Skin epidermis (tissue), 12 donors: Measurements from ENCODE around the gene PDE4D.
A peak's percentile ranks its signal among the peaks of the same experiment; 100 is the strongest.
"Not testable (repeated sequence)": the region's sequence is repeated elsewhere in the genome, so short reads cannot be mapped to it uniquely, and the experiment has no call there.

Source experiments
- H3K27ac ChIP-seq, 21 experiments: fragments of 200-600 bp; sonication (generic) in 11 of 21; one replicate each; pipeline ENCODE4 v1.5.0; 2020; ENCODE audit warnings: mild to moderate bottlenecking in 3 of 21, inconsistent platforms in 2 of 21, moderate library complexity in 2 of 21
- H3K4me3 ChIP-seq, 7 experiments: fragments of 200-600 bp; sonication (generic) in 2 of 7; one replicate each; pipeline ENCODE4 v1.5.0; 2020; ENCODE audit warnings: inconsistent platforms in 2 of 7, mild to moderate bottlenecking in 2 of 7, moderate library complexity in 1 of 7

The PDE4D gene

GRCh38 chr5:59674763-59675162 is 218.8 kb downstream of the PDE4D start:
- H3K4me3 ChIP-seq: no peak overlapping the region
- no peak overlapping the region for H3K27ac ChIP-seq

GRCh38 chr5:59673438-59674058 is 220.0 kb downstream of the PDE4D start:
- Histone ChIP-seq H3K27ac (no peak overlapping the region), H3K4me3 (no peak overlapping the region)

- no peak overlapping the region for H3K27ac ChIP-seq
- H3K4me3 ChIP-seq: no peak overlapping the region
Observed at GRCh38 chr5:59666440-59667068, 227.0 kb downstream of the PDE4D start.

GRCh38 chr5:59665832-59666203 is 227.7 kb downstream of the PDE4D start:
- H3K27ac ChIP-seq, H3K4me3 ChIP-seq: not testable (repeated sequence)

GRCh38 chr5:59665086-59665831 is 228.3 kb downstream of the PDE4D start:
- no peak overlapping the region for H3K4me3 ChIP-seq
- no peak overlapping the region for H3K27ac ChIP-seq

GRCh38 chr5:59661954-59662615 is 231.4 kb downstream of the PDE4D start:
- H3K4me3 ChIP-seq: no peak overlapping the region
- peak overlapping the region in 2 of 21 experiments; percentile 3 to 19 for H3K27ac ChIP-seq

GRCh38 chr5:59661311-59661710 is 232.2 kb downstream of the PDE4D start:
- H3K4me3 ChIP-seq: no peak overlapping the region
- H3K27ac ChIP-seq: no peak overlapping the region

GRCh38 chr5:59660737-59661136 is 232.8 kb downstream of the PDE4D start:
- Histone ChIP-seq H3K27ac (no peak overlapping the region), H3K4me3 (no peak overlapping the region)

GRCh38 chr5:59656351-59657254 is 236.9 kb downstream of the PDE4D start:
- Histone ChIP-seq H3K4me3 (no peak overlapping the region), H3K27ac (no peak overlapping the region)

- no peak overlapping the region for H3K4me3 ChIP-seq
- no peak overlapping the region for H3K27ac ChIP-seq
Observed at GRCh38 chr5:59655693-59656309, 237.7 kb downstream of the PDE4D start.

- no peak overlapping the region for H3K27ac ChIP-seq
- H3K4me3 ChIP-seq: no peak overlapping the region
Observed at GRCh38 chr5:59654691-59655090, 238.8 kb downstream of the PDE4D start.

- Histone ChIP-seq H3K4me3 (no peak overlapping the region), H3K27ac (no peak overlapping the region)
Observed at GRCh38 chr5:59652449-59652848, 241.1 kb downstream of the PDE4D start.

- no peak overlapping the region for H3K27ac ChIP-seq
- no peak overlapping the region for H3K4me3 ChIP-seq
Observed at GRCh38 chr5:59648949-59649921, 244.3 kb downstream of the PDE4D start.

- no peak overlapping the region for H3K4me3 ChIP-seq
- no peak overlapping the region for H3K27ac ChIP-seq
Observed at GRCh38 chr5:59648038-59648831, 245.3 kb downstream of the PDE4D start.

GRCh38 chr5:59645380-59645779 is 248.1 kb downstream of the PDE4D start:
- no peak overlapping the region for H3K4me3 ChIP-seq
- H3K27ac ChIP-seq: no peak overlapping the region

GRCh38 chr5:59640411-59640810 is 253.1 kb downstream of the PDE4D start:
- Histone ChIP-seq H3K27ac (no peak overlapping the region), H3K4me3 (no peak overlapping the region)

- H3K27ac ChIP-seq: no peak overlapping the region
- no peak overlapping the region for H3K4me3 ChIP-seq
Observed at GRCh38 chr5:59637884-59638580, 255.5 kb downstream of the PDE4D start.
